CD4-positive, alpha-beta T cell (primary cell): ENCODE data around the gene MSH3. TPM values are rescaled to one million over a fixed set of nuclear protein-coding genes. Genes with fewer than 3 reads are reported as not detected.

Source experiments
- ATAC-seq: fragments of 200-7000 bp; cut with Tn5 transposase; one replicate; pipeline ENCODE4 v1.10.0; 2022; ENCODE audit warnings: mild to moderate bottlenecking; ENCODE audit not compliant: poor library complexity
- CTCF ChIA-PET: fragments of 350-600 bp; sonication (Branson Sonifier 250); formaldehyde crosslinking; loops from one replicate; lab custom pipeline; 2021; ENCODE audit warnings: antibody characterized with exemption, inconsistent platforms; lab: Charles Lee
- POLR2A ChIA-PET: fragments of 350-600 bp; sonication (Branson Sonifier 250); formaldehyde crosslinking; loops from one replicate; lab custom pipeline; 2021; ENCODE audit warnings: antibody characterized with exemption, inconsistent platforms; lab: Charles Lee
- DNase-seq, 14 experiments: peaks; one replicate each; pipeline ENCODE4 v3.0.0-alpha.2; 2013 to 2020; ENCODE audit warnings: mixed read lengths in 2 of 14
- H3K27ac ChIP-seq, 2 donors: one replicate each; pipeline versions ENCODE4 v1.5.1 to v1.7.0; 2013; ENCODE audit warnings: low read length in 2 of 2, low read depth in 1 of 2, mild to moderate bottlenecking in 1 of 2
- H3K27me3 ChIP-seq, 2 experiments: 1 replicate in 1 of 2; 2 replicates in 1 of 2; pipeline versions ENCODE4 v1.6.1 to v1.7.0; 2013; ENCODE audit warnings: low read length in 2 of 2, control low read depth in 1 of 2, mild to moderate bottlenecking in 1 of 2, moderate library complexity in 1 of 2; ENCODE audit not compliant: insufficient read depth in 2 of 2, control insufficient read depth in 1 of 2
- H3K36me3 ChIP-seq: one replicate; pipeline ENCODE4 v1.6.1; 2013; ENCODE audit warnings: low read length, control low read depth; ENCODE audit not compliant: insufficient read depth
- H3K4me1 ChIP-seq: one replicate; pipeline ENCODE4 v1.6.1; 2013; ENCODE audit warnings: low read length, control low read depth; ENCODE audit not compliant: insufficient read depth
- H3K4me3 ChIP-seq: one replicate; pipeline ENCODE4 v1.5.1; 2013; ENCODE audit warnings: mild to moderate bottlenecking, low read length, moderate library complexity
- H3K9me3 ChIP-seq, 2 experiments: 1 replicate in 1 of 2; 2 replicates in 1 of 2; pipeline versions ENCODE4 v1.6.1 to v1.7.0; 2013; ENCODE audit warnings: low read length in 2 of 2, mild to moderate bottlenecking in 2 of 2, control low read depth in 1 of 2, moderate library complexity in 1 of 2; ENCODE audit not compliant: control insufficient read depth in 1 of 2, insufficient read depth in 1 of 2
- H3K27ac Mint-ChIP-seq: one replicate; pipeline ENCODE4 v1.8.0; 2020; ENCODE audit warnings: mixed read lengths
- H3K27me3 Mint-ChIP-seq: one replicate; pipeline ENCODE4 v1.8.0; 2021; ENCODE audit warnings: mixed read lengths
- H3K36me3 Mint-ChIP-seq: one replicate; pipeline ENCODE4 v1.8.0; 2021; ENCODE audit warnings: low read depth, mixed read lengths
- H3K4me1 Mint-ChIP-seq: one replicate; pipeline ENCODE4 v1.8.0; 2021; ENCODE audit warnings: low read depth, mixed read lengths
- H3K4me3 Mint-ChIP-seq: one replicate; pipeline ENCODE4 v1.8.0; 2020; ENCODE audit warnings: mild to moderate bottlenecking, mixed read lengths
- H3K9me3 Mint-ChIP-seq: one replicate; pipeline ENCODE4 v1.8.0; 2020; ENCODE audit warnings: mixed read lengths
- intact Hi-C, 2 experiments: fragments of 100-400 bp; cut with DNase I in 1 of 2; cut with micrococcal nuclease in 1 of 2; formaldehyde crosslinking; loops; one replicate each; pipeline versions ENCODE4 v1.15.1 to v1.9.0; 2023 to 2025; cut with DNase I, micrococcal nuclease
- total RNA-seq, 174 experiments: library from RNA in 2 of 174; stranded (reverse) in 2 of 174; gene quantifications; one replicate each; pipeline ENCODE4 v1.2.3 and lab custom pipeline; 2021 to 2026
- TF ChIP-seq, protein P1 (sequence below): fragments of 200-600 bp; IDR thresholded peaks from one replicate; pipeline ENCODE4 v1.8.0; 2022; ENCODE audit warnings: antibody characterized with exemption, mild to moderate bottlenecking

MSH3 gene
- total RNA-seq, 2 experiments from 2014 or later: 11.3 to 13.0 TPM

DNA sequence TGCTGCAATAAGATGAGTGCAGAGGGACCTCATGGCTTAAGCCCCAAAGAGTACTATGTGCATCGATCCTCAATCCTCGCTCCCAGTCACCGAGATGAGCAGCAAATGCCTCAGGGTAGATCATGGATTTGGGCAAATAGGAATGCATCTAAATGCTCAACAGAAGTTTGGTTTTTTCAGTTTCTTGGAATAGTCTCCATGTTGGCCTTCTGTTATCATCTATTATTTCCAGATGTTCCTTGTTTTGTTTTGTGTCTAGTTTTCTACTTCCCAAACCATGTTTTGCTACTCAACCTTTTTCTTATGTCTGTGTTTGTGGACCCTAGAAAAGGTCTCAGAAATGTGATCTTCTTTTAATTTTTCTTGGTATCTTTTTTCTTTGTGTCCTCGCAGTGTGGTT, 262.2 kb downstream of the MSH3 start:
- ChIA-PET CTCF (no interaction called here), POLR2A (no interaction called here)
- Histone ChIP-seq H3K36me3 (no peaks in the 10 kb centered on the region), H3K9me3 (no peaks in the 10 kb centered on the region), H3K4me1 (no peaks in the 10 kb centered on the region), H3K27me3 (no peaks in the 10 kb centered on the region), H3K4me3 (no peak overlapping the region), H3K27ac (no peak overlapping the region)
- ATAC-seq (no peak), DNase-seq (no peak)
- TF ChIP-seq, protein P1, sequence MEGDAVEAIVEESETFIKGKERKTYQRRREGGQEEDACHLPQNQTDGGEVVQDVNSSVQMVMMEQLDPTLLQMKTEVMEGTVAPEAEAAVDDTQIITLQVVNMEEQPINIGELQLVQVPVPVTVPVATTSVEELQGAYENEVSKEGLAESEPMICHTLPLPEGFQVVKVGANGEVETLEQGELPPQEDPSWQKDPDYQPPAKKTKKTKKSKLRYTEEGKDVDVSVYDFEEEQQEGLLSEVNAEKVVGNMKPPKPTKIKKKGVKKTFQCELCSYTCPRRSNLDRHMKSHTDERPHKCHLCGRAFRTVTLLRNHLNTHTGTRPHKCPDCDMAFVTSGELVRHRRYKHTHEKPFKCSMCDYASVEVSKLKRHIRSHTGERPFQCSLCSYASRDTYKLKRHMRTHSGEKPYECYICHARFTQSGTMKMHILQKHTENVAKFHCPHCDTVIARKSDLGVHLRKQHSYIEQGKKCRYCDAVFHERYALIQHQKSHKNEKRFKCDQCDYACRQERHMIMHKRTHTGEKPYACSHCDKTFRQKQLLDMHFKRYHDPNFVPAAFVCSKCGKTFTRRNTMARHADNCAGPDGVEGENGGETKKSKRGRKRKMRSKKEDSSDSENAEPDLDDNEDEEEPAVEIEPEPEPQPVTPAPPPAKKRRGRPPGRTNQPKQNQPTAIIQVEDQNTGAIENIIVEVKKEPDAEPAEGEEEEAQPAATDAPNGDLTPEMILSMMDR: no peak
- peaks cover 4% of the 10 kb centered on the region for H3K4me1 Mint-ChIP-seq
- intact Hi-C loops: no loop called here
- no peaks in the 10 kb centered on the region for H3K36me3 Mint-ChIP-seq
- H3K9me3 Mint-ChIP-seq: peaks cover 4% of the 10 kb centered on the region
- H3K27me3 Mint-ChIP-seq: no peaks in the 10 kb centered on the region
- H3K4me3 Mint-ChIP-seq: no peak overlapping the region
- H3K27ac Mint-ChIP-seq: no peak overlapping the region

DNA sequence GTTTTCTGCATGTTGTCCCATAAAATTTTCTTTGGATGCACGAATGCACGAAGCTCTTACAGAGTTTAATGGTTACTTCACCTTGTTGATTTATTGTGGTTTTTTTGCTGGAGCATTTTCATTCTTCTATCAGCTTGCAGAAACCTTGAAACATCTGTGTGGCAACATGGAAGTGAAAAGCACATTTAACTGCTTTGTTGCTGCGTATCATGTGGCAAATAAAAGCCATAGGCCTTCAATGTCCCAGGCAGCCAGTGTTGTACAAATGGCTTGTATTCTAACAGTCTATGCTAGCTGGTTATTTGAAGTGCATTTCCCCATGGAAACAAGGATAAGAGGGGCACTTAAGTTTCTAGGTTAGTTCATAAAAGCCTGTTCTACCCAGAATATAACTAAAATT, 263.2 kb downstream of the MSH3 start:
- Mint-ChIP-seq H3K4me1 (peaks cover 4% of the 10 kb centered on the region), H3K27me3 (no peaks in the 10 kb centered on the region), H3K27ac (no peak overlapping the region), H3K4me3 (no peak overlapping the region), H3K9me3 (no peaks in the 10 kb centered on the region), H3K36me3 (no peaks in the 10 kb centered on the region)
- Histone ChIP-seq H3K4me3 (no peak overlapping the region), H3K27ac (no peak overlapping the region), H3K9me3 (no peaks in the 10 kb centered on the region), H3K36me3 (no peaks in the 10 kb centered on the region), H3K4me1 (no peaks in the 10 kb centered on the region), H3K27me3 (no peaks in the 10 kb centered on the region)
- intact Hi-C loops: no loop called here
- TF ChIP-seq, protein P1: no peak
- no peak for DNase-seq
- no peak for ATAC-seq
- CTCF ChIA-PET: interaction anchor here (1.2 kb wide), 1 partner anchor 11 kb away, joined by 3 read pairs; no protein-coding TSS in a partner anchor
- POLR2A ChIA-PET: interaction anchor here (1.1 kb wide), 1 partner anchor 82 kb away, joined by 3 read pairs; no protein-coding TSS in a partner anchor

DNA sequence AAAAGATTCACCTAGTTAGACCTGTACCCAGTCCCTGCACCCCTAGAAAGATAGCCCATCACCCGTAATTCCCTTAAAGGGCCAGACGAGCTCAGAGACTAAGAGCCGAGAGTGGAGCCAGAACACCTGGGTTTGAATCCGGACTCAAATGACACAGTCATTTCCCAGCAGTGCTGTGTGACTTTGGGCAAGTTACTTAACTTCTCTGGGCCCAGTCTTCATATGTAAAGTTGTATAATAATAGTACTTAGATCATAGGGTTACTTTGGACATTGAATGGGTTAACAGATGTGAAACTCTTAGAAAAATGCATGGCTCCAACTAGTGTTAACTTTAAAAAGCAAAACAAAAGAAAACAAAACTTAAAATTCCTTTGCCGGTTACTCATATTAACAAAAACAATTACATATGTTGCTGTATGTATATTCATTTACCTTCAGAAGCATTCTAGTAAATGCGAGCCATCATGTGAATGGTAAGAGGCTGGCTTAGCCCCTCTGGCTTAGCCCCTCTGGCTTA, 265.3 kb downstream of the MSH3 start:
- TF ChIP-seq, protein P1: no peak
- ATAC-seq (no peak), DNase-seq (no peak)
- no peaks in the 10 kb centered on the region for H3K4me1 ChIP-seq
- H3K27me3 ChIP-seq: no peaks in the 10 kb centered on the region
- intact Hi-C loops: no loop called here
- no peaks in the 10 kb centered on the region for H3K9me3 ChIP-seq
- ChIA-PET CTCF (no interaction called here), POLR2A (no interaction called here)
- no peaks in the 10 kb centered on the region for H3K36me3 Mint-ChIP-seq
- no peaks in the 10 kb centered on the region for H3K9me3 Mint-ChIP-seq
- no peaks in the 10 kb centered on the region for H3K27me3 Mint-ChIP-seq
- no peak overlapping the region for H3K4me3 Mint-ChIP-seq
- H3K4me3 ChIP-seq: no peak overlapping the region
- no peak overlapping the region for H3K27ac ChIP-seq
- H3K4me1 Mint-ChIP-seq: peaks cover 4% of the 10 kb centered on the region
- no peak overlapping the region for H3K27ac Mint-ChIP-seq
- H3K36me3 ChIP-seq: no peaks in the 10 kb centered on the region
